ENCODE data around the gene HOXC10.

Gene HOXC10

GRCh38 chr12:53987787-53988230, 2.9 kb downstream of the HOXC10 start:
- in situ Hi-C loops (cut with MboI; ENCODE audit: low sequenced_read_pairs) = loop anchor here (25.0 kb wide), 1 partner anchor 399 kb away; the partner anchor contains the start of gene ZNF385A

- in situ Hi-C loops (cut with MboI; ENCODE audit: low sequenced_read_pairs) = loop anchor here (25.0 kb wide), 1 partner anchor 399 kb away; the partner anchor contains the start of gene ZNF385A
These were observed 3.7 kb downstream of the HOXC10 start for GRCh38 chr12:53988541-53989226.

DNA sequence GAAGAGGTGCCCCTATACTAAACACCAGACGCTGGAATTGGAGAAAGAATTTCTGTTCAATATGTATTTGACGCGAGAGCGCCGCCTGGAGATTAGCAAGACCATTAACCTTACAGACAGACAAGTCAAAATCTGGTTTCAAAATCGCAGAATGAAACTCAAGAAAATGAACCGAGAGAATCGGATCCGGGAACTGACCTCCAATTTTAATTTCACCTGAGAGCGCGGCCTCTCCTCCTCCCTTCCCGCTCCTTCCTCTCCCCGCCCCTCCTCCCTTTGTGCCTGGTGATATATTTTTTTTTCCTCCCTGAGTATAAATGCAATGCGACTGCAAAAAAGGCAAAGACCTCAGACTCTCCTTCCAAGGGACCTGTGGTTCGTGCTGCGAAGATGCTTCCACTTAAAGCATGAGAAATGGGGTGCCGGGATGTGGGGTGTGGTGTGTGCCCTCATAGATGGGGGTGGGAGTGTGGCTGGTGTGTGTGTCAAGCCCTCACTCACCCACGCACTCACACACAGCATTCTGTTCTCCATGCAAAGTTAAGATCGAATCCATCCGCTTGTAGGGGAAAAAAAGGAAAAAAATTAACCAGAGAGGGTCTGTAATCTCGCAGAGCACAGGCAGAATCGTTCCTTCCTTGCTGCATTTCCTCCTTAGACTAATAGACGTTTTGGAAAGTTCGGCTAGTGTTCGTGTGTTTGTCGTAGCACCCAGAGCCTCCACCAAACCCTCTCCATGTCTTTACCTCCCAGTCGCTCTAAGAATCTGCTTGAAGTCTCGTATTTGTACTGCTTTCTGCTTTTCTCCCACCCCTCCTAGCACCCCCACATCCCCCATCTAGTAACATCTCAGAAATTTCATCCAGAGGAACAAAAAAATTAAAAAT, 4.5 kb downstream of the HOXC10 start:
- in situ Hi-C loops (cut with MboI; ENCODE audit: low sequenced_read_pairs) = loop anchor here (25.0 kb wide), 1 partner anchor 398 kb away; the partner anchor contains the start of gene ZNF385A

- in situ Hi-C loops (cut with MboI; ENCODE audit: low sequenced_read_pairs) = loop anchor here (25.0 kb wide), 1 partner anchor 397 kb away; the partner anchor contains the start of gene ZNF385A
These were observed 5.5 kb downstream of the HOXC10 start for GRCh38 chr12:53990311-53991076.

DNA sequence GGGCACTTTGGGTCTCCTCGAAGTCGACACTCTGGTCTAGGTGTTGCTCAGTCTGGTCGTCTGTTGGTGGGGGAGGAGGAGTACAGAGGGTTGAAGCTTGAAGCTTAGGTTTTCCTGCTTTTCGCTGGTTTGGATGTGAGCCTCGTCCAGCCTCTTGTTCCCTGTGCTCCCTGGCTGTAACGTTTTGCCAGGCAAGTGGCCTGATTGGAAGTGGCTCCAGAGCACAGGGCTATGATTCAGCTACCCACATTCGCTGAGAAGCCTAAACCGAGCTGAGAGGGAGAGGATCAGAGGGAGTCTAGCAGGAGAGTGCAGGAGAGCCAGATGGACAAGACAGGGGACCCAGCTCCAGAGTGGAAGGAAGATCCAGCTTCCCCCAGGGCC, 6.1 kb downstream of the HOXC10 start:
- in situ Hi-C loops (cut with MboI; ENCODE audit: low sequenced_read_pairs) = loop anchor here (25.0 kb wide), 1 partner anchor 396 kb away; the partner anchor contains the start of gene ZNF385A

- in situ Hi-C loops (cut with MboI; ENCODE audit: low sequenced_read_pairs) = loop anchor here (25.0 kb wide), 1 partner anchor 395 kb away; the partner anchor contains the start of gene ZNF385A
These were observed 7.5 kb downstream of the HOXC10 start for GRCh38 chr12:53992377-53992889.

GRCh38 chr12:53993162-53994008, 8.4 kb downstream of the HOXC10 start:
- in situ Hi-C loops (cut with MboI; ENCODE audit: low sequenced_read_pairs) = loop anchor here (25.0 kb wide), 1 partner anchor 394 kb away; the partner anchor contains the start of gene ZNF385A

DNA sequence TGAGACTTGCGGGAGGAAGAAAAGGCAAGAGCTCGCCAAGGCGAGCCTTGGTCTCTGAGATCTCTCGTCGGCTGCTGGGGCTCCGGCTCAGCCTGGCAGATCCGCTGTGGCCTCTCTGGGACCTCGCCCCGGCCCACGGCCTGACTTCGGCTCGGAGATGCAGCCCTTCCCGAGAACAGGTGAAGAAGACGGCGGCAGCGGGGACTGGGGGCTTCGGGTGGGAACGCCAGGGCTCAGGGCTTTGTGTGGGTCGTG, 9.0 kb downstream of the HOXC10 start:
- in situ Hi-C loops (cut with MboI; ENCODE audit: low sequenced_read_pairs) = loop anchor here (25.0 kb wide), 1 partner anchor 393 kb away; the partner anchor contains the start of gene ZNF385A

DNA sequence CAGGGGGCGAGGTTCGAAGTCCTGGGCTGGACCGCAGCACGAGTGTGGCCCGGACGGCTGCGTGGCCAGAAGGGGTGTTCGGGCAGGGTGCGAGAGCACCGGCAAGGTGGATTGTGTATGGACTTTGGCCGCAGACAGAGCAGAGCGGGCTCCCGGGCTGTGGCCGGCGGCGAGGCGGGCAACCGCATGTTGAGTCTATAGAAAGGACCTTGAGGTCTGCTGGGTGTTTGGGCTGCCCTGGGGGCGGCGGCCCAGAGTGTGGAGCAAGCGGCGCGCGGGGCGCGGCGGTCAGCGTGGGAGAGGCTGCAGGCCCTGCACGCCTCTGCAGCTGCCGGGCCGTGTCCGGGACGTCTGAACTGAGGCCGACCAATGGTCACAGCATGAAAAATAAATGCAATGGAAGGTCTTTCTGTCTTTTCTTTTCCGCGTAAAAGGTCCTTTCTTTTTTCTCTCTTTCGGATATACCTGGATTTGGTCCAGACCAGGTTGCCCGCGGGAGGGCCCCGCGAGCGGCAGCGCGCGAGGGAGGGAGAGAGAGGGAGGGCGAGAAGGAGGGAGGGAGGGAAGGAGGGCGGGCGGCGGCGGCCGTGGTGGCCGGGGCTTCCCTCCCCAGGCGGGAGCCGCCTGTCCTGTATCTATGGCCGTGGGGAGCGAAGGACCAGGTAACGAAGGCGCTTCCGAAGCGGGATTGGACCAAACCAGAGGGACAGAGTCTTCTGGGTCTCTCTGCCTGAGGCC, 9.5 kb downstream of the HOXC10 start:
- in situ Hi-C loops (cut with MboI; ENCODE audit: low sequenced_read_pairs) = loop anchor here (25.0 kb wide), 1 partner anchor 393 kb away; the partner anchor contains the start of gene ZNF385A

DNA sequence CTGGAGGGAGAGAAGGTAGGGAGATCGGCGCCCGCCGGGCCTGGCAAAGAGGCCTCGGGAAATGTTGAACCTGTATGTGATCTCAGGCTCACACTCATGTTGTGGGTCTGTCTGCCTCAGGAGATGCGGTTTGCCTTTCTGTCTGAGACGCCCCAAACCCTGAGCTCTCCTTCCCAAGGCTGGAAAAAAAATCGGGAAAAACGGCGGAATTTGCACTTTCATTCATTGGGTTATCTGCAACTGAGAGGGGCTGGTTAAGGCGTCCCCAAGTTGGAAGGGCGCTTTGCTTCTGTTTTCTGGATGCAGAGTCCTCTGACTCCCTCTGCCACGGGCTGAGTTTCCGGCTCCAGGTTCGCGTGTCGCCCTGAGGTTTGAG, 10.0 kb downstream of the HOXC10 start:
- in situ Hi-C loops (cut with MboI; ENCODE audit: low sequenced_read_pairs) = loop anchor here (25.0 kb wide), 1 partner anchor 392 kb away; the partner anchor contains the start of gene ZNF385A

GRCh38 chr12:53995378-53996239, 10.7 kb downstream of the HOXC10 start:
- in situ Hi-C loops (cut with MboI; ENCODE audit: low sequenced_read_pairs) = loop anchor here (25.0 kb wide), 1 partner anchor 392 kb away; the partner anchor contains the start of gene ZNF385A

DNA sequence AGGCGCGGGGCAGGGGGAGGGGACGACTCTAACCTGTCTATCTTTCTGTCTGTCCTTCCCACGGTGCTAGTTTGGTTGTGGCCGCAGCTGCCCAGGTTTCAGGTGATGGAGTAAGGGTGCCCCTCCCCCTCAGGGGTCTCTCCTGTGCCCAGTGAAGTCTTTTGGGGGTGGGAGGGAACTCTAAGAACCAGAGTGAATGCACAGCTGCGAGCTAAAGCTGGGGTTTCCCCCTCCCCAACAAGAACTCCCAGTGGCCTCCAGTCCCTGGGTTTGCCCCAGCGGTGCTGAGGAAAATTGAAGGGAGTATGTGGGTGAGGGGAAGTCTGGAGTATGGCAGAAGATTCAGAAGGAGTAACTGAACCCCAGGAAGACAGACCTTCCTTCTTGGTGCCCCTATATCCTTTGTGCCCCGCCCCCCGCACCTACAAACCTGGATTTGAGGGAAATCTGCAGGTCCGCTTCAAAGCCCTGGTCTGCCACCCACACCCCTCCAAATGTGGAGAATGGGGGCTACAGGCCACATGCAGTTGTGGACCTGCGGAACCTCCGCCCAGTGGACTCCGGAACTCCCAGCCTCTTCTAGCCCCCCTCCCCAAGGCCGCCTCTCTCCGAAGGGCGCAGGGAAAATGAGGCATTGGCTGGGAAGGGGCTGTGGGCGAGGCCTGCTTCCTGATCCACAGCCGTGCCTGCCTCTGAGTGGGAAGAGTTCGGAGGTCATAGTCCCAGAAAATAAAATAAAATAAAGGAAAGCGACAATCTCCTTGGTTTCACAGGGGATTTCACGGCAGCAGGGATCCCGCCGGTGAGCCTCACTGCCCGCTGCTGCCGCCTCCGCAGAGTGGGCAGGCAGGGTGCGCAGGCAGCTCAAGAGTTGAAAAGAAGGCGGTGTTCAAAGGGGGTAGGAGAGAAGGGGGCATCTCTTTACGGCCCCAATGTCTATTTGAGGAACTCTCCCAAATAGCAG, 11.6 kb downstream of the HOXC10 start:
- in situ Hi-C loops (cut with MboI; ENCODE audit: low sequenced_read_pairs) = loop anchor here (25.0 kb wide), 1 partner anchor 391 kb away; the partner anchor contains the start of gene ZNF385A

- in situ Hi-C loops (cut with MboI; ENCODE audit: low sequenced_read_pairs) = loop anchor here (25.0 kb wide), 1 partner anchor 390 kb away; the partner anchor contains the start of gene ZNF385A
These were observed 12.5 kb downstream of the HOXC10 start for GRCh38 chr12:53997204-53998109.

GRCh38 chr12:53998110-53998899, 13.4 kb downstream of the HOXC10 start:
- in situ Hi-C loops (cut with MboI; ENCODE audit: low sequenced_read_pairs) = loop anchor here (25.0 kb wide), 1 partner anchor 389 kb away; the partner anchor contains the start of gene ZNF385A

GRCh38 chr12:53998900-53999236, 13.9 kb downstream of the HOXC10 start:
- in situ Hi-C loops (cut with MboI; ENCODE audit: low sequenced_read_pairs) = loop anchor here (25.0 kb wide), 1 partner anchor 388 kb away; the partner anchor contains the start of gene ZNF385A
